Renal pelvis (tissue), 4 donors: Measurements from ENCODE around the gene MED31. TPM values are rescaled to one million over a fixed set of nuclear protein-coding genes. Genes with fewer than 3 reads are reported as not detected.
"Not testable (repeated sequence)": the region's sequence is repeated elsewhere in the genome, so short reads cannot be mapped to it uniquely, and the experiment has no call there.

ENCODE experiments used
- DNase-seq: peaks from one replicate; pipeline ENCODE4 v3.0.0-alpha.2; 2013
- polyA plus RNA-seq, 3 donors: library from polyadenylated mRNA; unstranded; fragments of 120-200 nt; gene quantifications; one replicate each; pipeline ENCODE4 v1.2.1, GENCODE V29; 2013; ENCODE audit not compliant: insufficient read length in 3 of 3

Gene MED31
- polyA plus RNA-seq, 3 donors: 23.5 to 26.1 (median 24.1) TPM

- DNase-seq: no peak
These were observed 14.6 kb downstream of the MED31 start for GRCh38 chr17:6636616-6637457.

GRCh38 chr17:6636105-6636504, 15.3 kb downstream of the MED31 start:
- DNase-seq: no peak

GRCh38 chr17:6633263-6633662, 18.1 kb downstream of the MED31 start:
- no peak for DNase-seq

GRCh38 chr17:6632530-6632929, 18.9 kb downstream of the MED31 start:
- no peak for DNase-seq

- no peak for DNase-seq
These were observed 21.0 kb downstream of the MED31 start for GRCh38 chr17:6630390-6630789.

- no peak for DNase-seq
These were observed 24.4 kb downstream of the MED31 start for GRCh38 chr17:6627019-6627418.

GRCh38 chr17:6626616-6627015, 24.8 kb downstream of the MED31 start:
- no peak for DNase-seq

- no peak for DNase-seq
These were observed 27.5 kb downstream of the MED31 start for GRCh38 chr17:6623941-6624340.

- DNase-seq: no peak
These were observed 40.2 kb downstream of the MED31 start for GRCh38 chr17:6611231-6611630.

- DNase-seq: no peak
These were observed 41.4 kb downstream of the MED31 start for GRCh38 chr17:6610011-6610410.

- no peak for DNase-seq
These were observed 43.1 kb downstream of the MED31 start for GRCh38 chr17:6608321-6608720.

- no peak for DNase-seq
These were observed 46.3 kb downstream of the MED31 start for GRCh38 chr17:6605142-6605541.

GRCh38 chr17:6603744-6604325, 47.6 kb downstream of the MED31 start:
- peak; percentile 20 for DNase-seq

GRCh38 chr17:6602141-6602540, 49.3 kb downstream of the MED31 start:
- no peak for DNase-seq

GRCh38 chr17:6599364-6599763, 52.0 kb downstream of the MED31 start:
- no peak for DNase-seq

- DNase-seq: no peak
These were observed 53.7 kb downstream of the MED31 start for GRCh38 chr17:6597727-6598126.

- no peak for DNase-seq
These were observed 54.5 kb downstream of the MED31 start for GRCh38 chr17:6596941-6597340.

- no peak for DNase-seq
These were observed 54.9 kb downstream of the MED31 start for GRCh38 chr17:6596511-6596910.

GRCh38 chr17:6596081-6596480, 55.3 kb downstream of the MED31 start:
- DNase-seq: no peak

GRCh38 chr17:6593371-6593770, 58.0 kb downstream of the MED31 start:
- not testable (repeated sequence) for DNase-seq
